UCSD-AML1 (cell line): ENCODE results near the gene FRMD4A.

ENCODE experiments used
- DNase-seq: peaks from one replicate; lab custom pipeline; 2025; ENCODE audit not compliant: unreplicated experiment; lab: John Stamatoyannopoulos, UW

FRMD4A gene

GRCh38 chr10:14330388-14331061 lies at the start of gene FRMD4A:
Gene FRMD4A, minus strand, starts transcription at chr10:14330924.
- DNase-seq: no peak

GRCh38 chr10:14379556-14380280 lies 49.0 kb upstream of the FRMD4A start:
- DNase-seq: no peak

GRCh38 chr10:14378387-14378960 lies 47.8 kb upstream of the FRMD4A start:
- no peak for DNase-seq

- DNase-seq: no peak
Observed at GRCh38 chr10:14377591-14378175, 47.0 kb upstream of the FRMD4A start.

GRCh38 chr10:14374745-14375445 lies 44.2 kb upstream of the FRMD4A start:
- DNase-seq: no peak

- DNase-seq: no peak
Observed at GRCh38 chr10:14372606-14373005, 41.9 kb upstream of the FRMD4A start.

GRCh38 chr10:14371581-14371980 lies 40.9 kb upstream of the FRMD4A start:
- DNase-seq: no peak

GRCh38 chr10:14370894-14371293 lies 40.2 kb upstream of the FRMD4A start:
- DNase-seq: no peak

- DNase-seq: no peak
Observed at GRCh38 chr10:14369906-14370305, 39.2 kb upstream of the FRMD4A start.

- no peak for DNase-seq
Observed at GRCh38 chr10:14366760-14367159, 36.0 kb upstream of the FRMD4A start.

GRCh38 chr10:14365266-14365665 lies 34.5 kb upstream of the FRMD4A start:
- DNase-seq: no peak

GRCh38 chr10:14362104-14362503 lies 31.4 kb upstream of the FRMD4A start:
- DNase-seq: no peak

GRCh38 chr10:14360961-14361360 lies 30.2 kb upstream of the FRMD4A start:
- no peak for DNase-seq

- no peak for DNase-seq
Observed at GRCh38 chr10:14360515-14360914, 29.8 kb upstream of the FRMD4A start.

- no peak for DNase-seq
Observed at GRCh38 chr10:14358886-14359573, 28.3 kb upstream of the FRMD4A start.

- DNase-seq: no peak
Observed at GRCh38 chr10:14356921-14357320, 26.2 kb upstream of the FRMD4A start.

GRCh38 chr10:14355750-14356149 lies 25.0 kb upstream of the FRMD4A start:
- DNase-seq: no peak

GRCh38 chr10:14353291-14353913 lies 22.7 kb upstream of the FRMD4A start:
- DNase-seq: no peak

- DNase-seq: no peak
Observed at GRCh38 chr10:14350006-14350405, 19.3 kb upstream of the FRMD4A start.

- no peak for DNase-seq
Observed at GRCh38 chr10:14349081-14349480, 18.4 kb upstream of the FRMD4A start.
